Measurements from ENCODE around the gene CENPB. TPM values are rescaled to one million over a fixed set of nuclear protein-coding genes. Genes with fewer than 3 reads are reported as not detected.

The CENPB gene
- total and polyA plus RNA-seq, 10 of the 15 experiments (the other 5 are each of a cell fraction or from before 2014, with no cell fraction given), result 0.16 to 71.2 (median 14.0) TPM

DNA sequence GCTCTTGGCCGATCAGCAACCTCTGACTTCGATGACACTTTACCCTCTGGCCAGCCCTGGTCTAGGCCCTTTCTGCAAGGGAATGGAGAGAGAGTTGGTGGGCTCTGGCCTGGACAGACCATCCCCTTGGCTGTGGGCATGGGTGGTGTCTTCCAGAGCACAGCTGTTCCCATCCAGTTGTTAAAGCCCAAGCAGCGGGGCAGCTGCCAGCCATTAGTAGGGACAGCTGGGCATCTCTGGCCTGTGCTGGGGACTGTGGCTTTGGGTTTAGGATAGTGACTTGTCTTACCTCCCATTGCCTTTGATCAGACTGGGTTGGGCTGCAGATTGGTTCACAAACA, 12.3 kb upstream of the CENPB start:
- no peaks in the 10 kb centered on the region for H3K27me3 ChIP-seq (replicated peaks in 1 of 2; ENCODE audit: control insufficient read depth in 2 of 2, insufficient read depth in 2 of 2, low read length in 1 of 2)
- ChIA-PET RAD21 (ENCODE audit: unreplicated experiment) (interaction anchor here (1.5 kb wide), 1 partner anchor 9 kb away, joined by 5 read pairs; no protein-coding TSS in a partner anchor), POLR2A (interaction anchor here (1.0 to 1.5 kb wide), 2 partner anchors 19 to 22 kb away, joined by 6 to 7 read pairs; partner anchors contain the start of gene AP5S1), SMC1A (ENCODE audit: uncharacterized antibody, unreplicated experiment) (interaction anchor here (1.5 to 2.3 kb wide), 3 partner anchors 12 to 22 kb away, joined by 5 to 7 read pairs (median 6); partner anchors contain the start of genes AP5S1 and CENPB), CTCF (interaction anchor here (0.6 to 3.8 kb wide), 4 partner anchors 11 to 47 kb away, joined by 3 to 33 read pairs (median 4); partner anchors contain the start of gene AP5S1)
- in situ Hi-C loops (cut with MboI), result no loop called here
- FAIRE-seq (peak; percentile 70), ATAC-seq (peak; percentile 4; the same call in 2 of the 3 replicates), DNase-seq (ENCODE audit: low read depth, low spot score) (no peak)
- BruUV-seq (replicated peaks), result no TSS peak
- H3K79me2 ChIP-seq (ENCODE audit: control insufficient read depth, insufficient read depth, low read length), result peaks cover 18% of the 10 kb centered on the region
- H2AFZ ChIP-seq (ENCODE audit: control insufficient read depth, low read depth, low read length), result no peak overlapping the region
- intact Hi-C loops (cut with micrococcal nuclease; ENCODE audit: unreplicated experiment), result loop anchor here (2.0 to 5.0 kb wide), 2 partner anchors 22 to 108 kb away; partner anchors contain the start of gene AP5S1
- H3K9ac ChIP-seq (ENCODE audit: control insufficient read depth, insufficient read depth, low read length), result no peak overlapping the region; the same call in 1 of the 2 replicates
- peak overlapping the region; percentile 53 for H3K27ac ChIP-seq (ENCODE audit: control insufficient read depth, insufficient read depth)
- 0 out of 2 replicates have a peak overlapping the region, but pooled peaks have one; percentile 77 for H3K4me3 ChIP-seq
- 97% methylated on average over 3 of the region's 3 CpGs for WGBS (ENCODE audit: insufficient coverage, insufficient replicate concordance, low lambda C conversion rate, missing lambda C conversion rate)
- H3K4me1 ChIP-seq (ENCODE audit: control insufficient read depth, insufficient read depth, low read length), result peaks cover 45% of the 10 kb centered on the region
- H3K4me2 ChIP-seq (ENCODE audit: control insufficient read depth, insufficient read depth), result peak overlapping the region; percentile 85
- H4K20me1 ChIP-seq (ENCODE audit: control insufficient read depth, insufficient read depth), result no peaks in the 10 kb centered on the region
- H3K36me3 ChIP-seq (ENCODE audit: control insufficient read depth in 2 of 2, insufficient read depth in 2 of 2, low read length in 1 of 2), result peaks cover 12 to 19% of the 10 kb centered on the region in 2 experiments
- TF ChIP-seq, protein P1, sequence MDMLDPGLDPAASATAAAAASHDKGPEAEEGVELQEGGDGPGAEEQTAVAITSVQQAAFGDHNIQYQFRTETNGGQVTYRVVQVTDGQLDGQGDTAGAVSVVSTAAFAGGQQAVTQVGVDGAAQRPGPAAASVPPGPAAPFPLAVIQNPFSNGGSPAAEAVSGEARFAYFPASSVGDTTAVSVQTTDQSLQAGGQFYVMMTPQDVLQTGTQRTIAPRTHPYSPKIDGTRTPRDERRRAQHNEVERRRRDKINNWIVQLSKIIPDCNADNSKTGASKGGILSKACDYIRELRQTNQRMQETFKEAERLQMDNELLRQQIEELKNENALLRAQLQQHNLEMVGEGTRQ (IDR thresholded peaks at IDR 0.05; ENCODE audit: borderline replicate concordance, low read depth, low read length), result no peak
- no peak for TF ChIP-seq NRF1 (conservative IDR thresholded peaks at IDR 0.05; ENCODE audit: low read depth, low read length)
- TF ChIP-seq PML (IDR thresholded peaks at IDR 0.05; ENCODE audit: low read length), result no peak
- TF ChIP-seq KDM1A (IDR thresholded peaks at IDR 0.05; ENCODE audit: borderline replicate concordance), result no peak
- TF ChIP-seq, protein P2, sequence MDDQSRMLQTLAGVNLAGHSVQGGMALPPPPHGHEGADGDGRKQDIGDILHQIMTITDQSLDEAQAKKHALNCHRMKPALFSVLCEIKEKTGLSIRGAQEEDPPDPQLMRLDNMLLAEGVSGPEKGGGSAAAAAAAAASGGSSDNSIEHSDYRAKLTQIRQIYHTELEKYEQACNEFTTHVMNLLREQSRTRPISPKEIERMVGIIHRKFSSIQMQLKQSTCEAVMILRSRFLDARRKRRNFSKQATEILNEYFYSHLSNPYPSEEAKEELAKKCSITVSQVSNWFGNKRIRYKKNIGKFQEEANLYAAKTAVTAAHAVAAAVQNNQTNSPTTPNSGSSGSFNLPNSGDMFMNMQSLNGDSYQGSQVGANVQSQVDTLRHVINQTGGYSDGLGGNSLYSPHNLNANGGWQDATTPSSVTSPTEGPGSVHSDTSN (IDR thresholded peaks at IDR 0.05; ENCODE audit: insufficient replicate concordance, low read depth, low read length), result no peak
- TF ChIP-seq SIN3A (IDR thresholded peaks at IDR 0.05; ENCODE audit: low read depth, low read length), result no peak
- TF ChIP-seq ZNF384 (IDR thresholded peaks at IDR 0.05; ENCODE audit: borderline replicate concordance, low read depth, low read length), result no peak
- TF ChIP-seq, protein P3, sequence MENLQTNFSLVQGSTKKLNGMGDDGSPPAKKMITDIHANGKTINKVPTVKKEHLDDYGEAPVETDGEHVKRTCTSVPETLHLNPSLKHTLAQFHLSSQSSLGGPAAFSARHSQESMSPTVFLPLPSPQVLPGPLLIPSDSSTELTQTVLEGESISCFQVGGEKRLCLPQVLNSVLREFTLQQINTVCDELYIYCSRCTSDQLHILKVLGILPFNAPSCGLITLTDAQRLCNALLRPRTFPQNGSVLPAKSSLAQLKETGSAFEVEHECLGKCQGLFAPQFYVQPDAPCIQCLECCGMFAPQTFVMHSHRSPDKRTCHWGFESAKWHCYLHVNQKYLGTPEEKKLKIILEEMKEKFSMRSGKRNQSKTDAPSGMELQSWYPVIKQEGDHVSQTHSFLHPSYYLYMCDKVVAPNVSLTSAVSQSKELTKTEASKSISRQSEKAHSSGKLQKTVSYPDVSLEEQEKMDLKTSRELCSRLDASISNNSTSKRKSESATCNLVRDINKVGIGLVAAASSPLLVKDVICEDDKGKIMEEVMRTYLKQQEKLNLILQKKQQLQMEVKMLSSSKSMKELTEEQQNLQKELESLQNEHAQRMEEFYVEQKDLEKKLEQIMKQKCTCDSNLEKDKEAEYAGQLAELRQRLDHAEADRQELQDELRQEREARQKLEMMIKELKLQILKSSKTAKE (IDR thresholded peaks at IDR 0.05; ENCODE audit: low read depth, poor library complexity, severe bottlenecking), result no peak
- no peaks in the 10 kb centered on the region for H3K9me3 ChIP-seq (replicated peaks; ENCODE audit: control insufficient read depth, insufficient read depth, low read length)
